ENCODE results near the gene PLA2G4D.

PLA2G4D gene

DNA sequence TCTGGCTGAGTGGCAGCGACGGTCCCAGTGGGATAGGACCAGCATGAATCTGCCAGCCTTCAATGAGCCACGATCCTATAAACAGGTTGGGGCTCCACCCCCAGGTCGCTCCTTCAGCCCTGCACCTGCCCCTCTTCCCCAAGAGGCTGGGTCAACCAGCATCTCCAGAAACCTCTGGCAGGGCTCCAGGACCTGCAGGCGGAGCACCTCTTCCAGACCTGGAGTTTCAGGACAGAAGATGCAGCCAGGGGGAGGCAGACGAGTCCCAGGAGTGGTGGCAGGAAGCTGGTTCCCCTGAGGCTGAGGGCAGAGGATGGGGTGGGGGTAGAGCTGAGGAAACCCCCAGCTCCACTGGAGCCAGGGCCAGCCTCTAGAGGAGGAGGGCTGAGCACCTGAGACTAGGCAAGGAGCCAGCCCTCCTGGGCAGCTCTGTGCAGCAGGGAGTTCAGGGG, at the start of gene PLA2G4D:
Gene PLA2G4D, minus strand, starts transcription at position 51 of the 452 bp plus-strand sequence. CDS start 103 bp downstream, outside the sequence.
- DNase-seq (ENCODE audit: low spot score), result no peak

DNA sequence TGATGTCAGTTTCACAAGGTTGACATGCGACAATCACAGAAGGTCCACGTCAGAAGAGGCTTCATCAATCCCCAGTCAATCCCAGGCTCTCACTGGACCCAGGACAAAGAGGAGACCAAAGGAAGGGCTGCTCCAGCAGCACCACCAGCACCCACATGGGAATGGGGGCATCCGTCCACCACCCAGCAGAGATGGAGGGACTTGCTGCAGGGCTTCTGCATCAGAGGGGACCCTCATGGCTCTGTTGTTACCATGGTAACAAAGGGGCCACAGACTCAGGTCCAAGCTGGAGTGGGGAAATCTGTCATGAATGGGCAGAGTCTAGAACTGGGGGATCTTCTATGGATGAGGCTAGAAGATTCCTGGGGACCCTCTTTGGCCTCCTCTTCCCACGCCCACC, 49.0 kb upstream of the PLA2G4D start:
- peak; percentile 25 for DNase-seq (ENCODE audit: low spot score)

GRCh38 chr15:42141795-42142667, 47.7 kb upstream of the PLA2G4D start:
- DNase-seq (ENCODE audit: low spot score), result peak; percentile 50

DNA sequence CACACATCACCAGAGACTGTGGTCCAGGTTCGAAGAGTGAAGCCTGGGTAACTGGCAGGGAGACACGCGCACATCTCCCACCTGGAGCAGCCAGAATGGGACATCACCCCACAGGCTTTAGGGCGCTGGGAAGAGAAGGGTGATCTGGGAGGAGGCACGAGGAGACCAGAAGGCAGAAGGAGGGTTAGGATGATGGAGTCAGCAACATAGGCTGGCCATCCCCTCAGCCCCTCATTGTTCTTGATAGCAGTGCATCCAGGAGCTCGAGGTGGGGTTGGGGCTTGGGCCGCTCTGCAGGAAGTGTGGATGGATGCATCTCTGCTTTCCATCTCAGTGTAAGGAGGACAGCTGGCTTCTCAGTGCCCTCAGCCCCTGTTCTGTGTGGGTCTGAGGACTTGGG, 46.9 kb upstream of the PLA2G4D start:
- DNase-seq (ENCODE audit: low spot score), result no peak

DNA sequence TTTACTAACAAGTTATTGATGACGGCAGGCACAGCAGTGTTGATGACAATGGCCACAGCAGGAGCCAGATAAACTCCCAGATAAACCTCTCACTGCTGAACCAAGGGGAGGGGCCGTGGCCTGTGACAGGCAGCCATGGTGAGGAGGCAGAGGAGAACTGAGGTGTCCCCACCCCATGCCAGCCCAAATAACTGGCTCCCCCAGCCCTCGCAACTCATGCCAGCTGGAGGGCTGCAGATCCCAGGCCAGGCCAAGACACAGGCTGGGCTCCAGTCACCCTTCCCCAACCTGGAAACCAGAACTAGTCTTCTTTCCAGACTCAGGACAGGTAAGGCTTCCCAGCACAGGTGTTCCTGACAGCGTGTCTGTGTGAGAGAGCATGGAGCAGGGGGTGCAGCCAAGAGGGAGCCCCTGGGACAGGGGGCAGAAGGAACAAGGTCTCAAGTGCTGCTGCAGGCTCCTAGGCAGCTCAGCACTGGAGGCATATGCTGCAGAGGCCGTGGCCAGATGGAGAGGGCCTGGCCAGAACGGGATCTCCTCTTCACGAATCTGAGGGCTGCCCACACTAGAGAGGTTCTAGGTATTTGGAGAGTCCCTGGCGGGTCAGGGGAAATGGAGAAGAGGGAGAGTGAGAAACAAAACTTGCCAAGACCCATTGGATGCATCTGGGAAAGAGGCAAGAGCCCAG, 46.2 kb upstream of the PLA2G4D start:
- DNase-seq (ENCODE audit: low spot score), result no peak

DNA sequence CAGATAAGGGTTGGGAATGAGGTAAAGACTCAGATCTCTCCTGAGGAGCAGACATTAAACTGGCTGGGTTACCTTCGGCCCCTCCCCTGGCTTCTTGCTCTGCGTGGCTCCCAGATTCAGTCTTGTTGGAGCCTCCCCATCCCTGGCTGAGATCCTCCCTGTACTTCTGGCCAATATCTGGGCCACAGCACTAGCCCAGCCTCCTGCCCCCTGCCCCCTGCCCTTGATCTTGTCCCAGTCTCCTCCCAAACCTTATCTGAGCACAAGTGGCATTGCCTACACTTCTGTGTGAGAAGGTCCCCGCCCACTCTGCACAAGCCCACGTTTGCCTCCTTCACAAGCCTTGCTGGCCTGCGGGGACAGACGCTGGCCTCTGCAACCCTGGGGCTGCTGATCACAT, 45.2 kb upstream of the PLA2G4D start:
- DNase-seq (ENCODE audit: low spot score), result no peak

- DNase-seq (ENCODE audit: low spot score), result no peak
These were observed 44.6 kb upstream of the PLA2G4D start for GRCh38 chr15:42138968-42139386.

GRCh38 chr15:42138411-42138810, 44.0 kb upstream of the PLA2G4D start:
- DNase-seq (ENCODE audit: low spot score), result no peak

DNA sequence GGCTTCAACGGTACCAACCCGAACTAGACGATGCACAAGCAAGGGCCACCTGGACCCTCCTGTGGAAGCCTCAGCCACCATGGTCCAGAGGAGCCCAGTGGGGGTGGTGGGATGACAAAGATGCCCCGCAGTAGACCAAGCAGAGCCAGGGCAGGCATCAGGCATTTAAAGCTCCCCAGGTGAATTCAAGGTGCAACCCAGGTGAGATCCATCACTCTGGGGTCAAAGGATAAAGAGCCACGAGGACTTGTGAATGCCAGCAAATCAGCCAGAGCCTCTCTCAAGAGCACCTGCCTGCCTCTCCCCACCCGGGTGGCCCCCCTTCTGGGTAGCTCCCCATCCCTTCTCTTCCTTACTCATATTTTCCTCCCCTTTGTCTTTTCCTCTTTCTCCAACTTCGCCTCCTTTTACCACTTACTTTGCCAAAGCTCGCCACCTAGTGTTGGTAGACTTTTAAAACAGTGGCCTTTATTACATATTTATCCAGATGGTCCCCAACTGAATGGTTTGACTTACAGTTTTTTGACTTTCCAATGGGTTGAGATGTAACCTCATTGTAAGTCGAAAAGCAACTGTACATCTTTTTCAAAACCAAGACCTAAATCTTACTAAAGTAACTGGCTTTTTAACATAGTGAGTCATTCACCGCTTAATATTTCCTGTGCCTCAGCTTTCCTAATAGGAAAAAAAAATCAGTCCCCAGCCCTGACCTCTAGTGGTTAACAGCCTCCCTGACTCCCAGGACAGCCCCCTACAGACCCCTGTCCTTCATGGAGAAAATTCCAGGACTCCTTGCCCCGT, 43.3 kb upstream of the PLA2G4D start:
- DNase-seq (ENCODE audit: low spot score), result peak; percentile 62

DNA sequence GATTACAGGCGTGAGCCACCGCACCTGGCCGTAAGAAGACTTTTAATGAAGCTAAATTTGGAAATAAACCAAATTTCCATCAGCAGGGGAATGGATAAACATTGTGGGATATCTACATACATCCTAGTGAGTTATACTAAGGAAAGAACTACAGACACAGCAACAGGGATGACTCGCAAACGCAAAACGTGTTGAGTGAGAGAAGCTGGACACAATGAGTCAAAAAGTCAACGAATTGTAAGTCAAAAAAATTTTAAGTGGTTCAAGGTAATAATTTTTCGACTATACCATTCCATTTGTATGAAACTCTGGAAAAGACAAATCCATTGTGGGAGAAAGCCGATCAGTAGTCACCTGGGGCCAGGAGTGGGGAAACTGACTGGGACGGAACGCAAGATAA, 42.2 kb upstream of the PLA2G4D start:
- no peak for DNase-seq (ENCODE audit: low spot score)

- no peak for DNase-seq (ENCODE audit: low spot score)
These were observed 41.0 kb upstream of the PLA2G4D start for GRCh38 chr15:42135351-42135750.

GRCh38 chr15:42134617-42135245, 40.4 kb upstream of the PLA2G4D start:
- no peak for DNase-seq (ENCODE audit: low spot score)

DNA sequence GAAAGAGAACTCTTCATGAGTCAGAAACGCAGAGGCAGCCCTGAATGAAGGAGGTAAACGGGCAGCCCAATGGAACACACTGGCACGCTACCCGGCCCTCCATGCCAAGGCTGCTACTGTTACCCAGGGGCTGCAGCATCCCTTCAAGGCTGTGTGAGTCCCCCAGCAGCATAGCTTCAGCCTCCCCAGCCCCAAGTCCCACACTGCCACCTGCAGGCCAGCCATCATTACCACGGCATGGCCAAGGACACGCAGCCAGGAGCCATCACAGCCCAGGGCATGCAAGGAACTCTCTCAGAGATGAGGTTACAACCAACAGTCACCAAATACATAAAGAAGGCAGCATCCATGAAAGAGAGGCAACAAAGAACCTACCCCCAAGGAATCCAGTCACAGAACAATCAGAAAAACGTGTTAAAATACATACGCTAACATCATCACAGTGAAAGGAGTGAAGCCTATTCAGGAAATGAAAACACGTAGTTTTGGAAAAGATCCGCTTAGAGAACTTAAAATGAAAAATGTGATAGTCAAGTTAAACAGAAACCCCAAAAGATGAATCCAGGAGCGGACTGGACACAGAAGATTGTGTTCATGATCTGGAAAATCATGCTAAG, 39.6 kb upstream of the PLA2G4D start:
- DNase-seq (ENCODE audit: low spot score), result peak; percentile 61

GRCh38 chr15:42133356-42133755, 39.0 kb upstream of the PLA2G4D start:
- DNase-seq (ENCODE audit: low spot score), result no peak

DNA sequence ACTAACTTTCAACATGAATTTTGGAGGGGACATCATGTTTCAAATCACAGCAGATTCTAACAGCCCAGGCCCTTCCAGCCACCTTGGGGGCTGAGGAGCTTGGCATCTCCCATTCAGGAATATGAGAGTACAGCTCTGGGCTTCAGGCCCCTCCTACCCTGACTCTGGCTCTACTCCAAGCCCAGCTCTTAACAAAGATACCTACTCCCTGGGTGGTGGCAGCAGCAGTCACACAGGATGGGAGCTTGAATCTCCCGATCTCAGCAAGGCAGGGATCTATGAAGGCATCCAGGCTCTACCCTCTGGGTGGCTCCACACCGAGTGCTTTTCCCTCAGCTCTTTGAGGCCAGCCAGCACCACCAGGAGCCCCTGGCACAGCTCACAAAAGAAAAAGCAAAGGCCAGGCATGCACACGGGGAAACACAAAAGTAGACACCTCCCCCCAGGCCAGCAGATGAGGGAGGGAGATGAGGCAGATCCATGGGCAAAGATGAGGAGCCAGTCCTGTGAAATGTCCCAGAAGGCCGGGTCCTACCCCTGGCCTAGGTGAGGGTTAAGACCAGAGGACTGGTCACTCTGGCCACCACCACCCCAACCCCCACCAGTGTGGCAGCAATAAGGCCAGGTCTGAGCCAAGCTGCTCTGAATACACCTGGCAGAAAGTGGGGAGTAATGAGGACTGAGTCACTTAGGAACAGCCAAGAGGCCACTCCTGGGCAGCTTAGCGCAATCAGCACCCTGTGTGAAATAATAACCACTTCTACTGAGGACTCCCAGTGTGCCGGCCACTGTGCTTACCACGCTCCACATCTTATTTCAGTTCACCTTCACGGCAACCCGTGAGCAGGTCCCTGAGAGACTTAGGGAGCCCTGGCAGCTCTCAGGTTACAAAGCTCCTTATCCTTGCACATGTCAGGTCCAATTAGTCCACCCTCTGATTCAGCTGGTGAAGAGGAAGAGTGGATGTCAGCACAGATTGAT, 37.8 kb upstream of the PLA2G4D start:
- no peak for DNase-seq (ENCODE audit: low spot score)

GRCh38 chr15:42131006-42131405, 36.6 kb upstream of the PLA2G4D start:
- DNase-seq (ENCODE audit: low spot score), result no peak

- no peak for DNase-seq (ENCODE audit: low spot score)
These were observed 36.1 kb upstream of the PLA2G4D start for GRCh38 chr15:42130246-42130986.

DNA sequence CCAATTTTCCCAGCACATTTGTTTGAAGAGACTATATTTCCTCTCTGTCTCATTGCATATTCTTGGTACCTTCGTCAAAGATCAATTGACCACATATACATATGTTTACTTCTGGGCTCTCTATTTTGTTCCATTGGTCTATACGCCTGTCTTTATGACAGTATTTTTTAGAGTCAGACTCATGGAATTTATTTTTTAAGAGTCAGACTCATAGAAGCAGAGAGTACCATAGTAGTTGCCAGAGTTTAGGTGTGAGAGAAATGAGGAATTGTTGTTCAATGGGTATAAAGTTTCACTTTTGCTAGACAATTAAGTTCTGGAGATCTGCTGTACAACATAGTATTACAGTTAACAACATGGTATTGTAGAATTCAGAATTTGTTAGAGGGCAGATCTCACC, 35.0 kb upstream of the PLA2G4D start:
- no peak for DNase-seq (ENCODE audit: low spot score)

DNA sequence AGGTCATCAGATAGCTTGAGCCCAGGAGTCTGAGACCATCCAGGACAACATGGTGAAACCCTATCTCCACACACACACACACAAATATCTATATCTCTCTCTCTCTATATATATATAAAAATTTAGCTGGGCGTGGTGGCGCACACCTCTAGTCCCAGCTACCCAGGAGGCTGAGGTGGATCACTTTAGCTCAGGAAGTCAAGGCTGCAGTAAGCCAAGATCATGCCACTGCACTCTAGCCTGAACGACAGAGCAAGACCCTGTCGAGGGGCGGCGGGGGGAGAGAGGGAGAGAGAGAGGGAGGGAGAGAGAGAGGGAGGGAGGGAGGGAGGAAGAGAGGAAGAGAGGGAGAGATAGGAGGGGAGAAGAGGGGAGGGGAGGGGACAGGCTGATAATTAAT, 34.1 kb upstream of the PLA2G4D start:
- no peak for DNase-seq (ENCODE audit: low spot score)

DNA sequence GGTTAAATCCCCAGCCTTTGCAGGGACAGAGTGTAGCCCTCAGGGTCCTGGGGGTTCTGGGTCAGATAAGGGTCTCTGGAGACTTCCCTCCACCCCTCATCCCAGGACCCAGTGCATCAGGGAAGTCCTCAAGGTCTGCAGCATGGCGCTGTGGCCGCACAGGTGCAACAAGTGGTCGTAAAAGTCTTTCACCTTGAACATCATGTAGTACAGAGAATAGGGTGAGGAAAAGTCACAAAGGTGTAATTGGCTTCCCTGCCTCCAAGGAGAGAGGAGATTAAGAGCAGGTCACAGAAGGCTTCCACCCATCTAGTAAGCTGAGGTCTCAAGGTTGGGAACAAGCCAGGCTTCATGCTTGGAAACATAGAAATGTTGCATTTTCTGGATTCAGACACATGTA, 29.2 kb upstream of the PLA2G4D start:
- no peak for DNase-seq (ENCODE audit: low spot score)

Data from left forelimb (tissue), 1 donor.